HEK293 (cell line): ENCODE measurements around the gene MANSC4.

Experiments used
- CTCF ChIA-PET: fragments of 350-600 bp; formaldehyde crosslinking; extraction: SDS; loops from one replicate; lab custom pipeline; 2021; ENCODE audit warnings: antibody characterized with exemption; lab: Yijun Ruan, JAX
- POLR2A ChIA-PET: fragments of 300-600 bp; formaldehyde crosslinking; extraction: SDS; loops from one replicate; lab custom pipeline; 2020; ENCODE audit warnings: antibody characterized with exemption, inconsistent platforms; lab: Yijun Ruan, JAX
- H3K27ac ChIP-seq: fragments of 200-500 bp; sonication (Bioruptor generic); 2 replicates; pipeline ENCODE4 v1.5.1; 2014; ENCODE audit warnings: low read depth, low read length, control low read depth, inconsistent platforms; ENCODE audit errors: extremely low read depth
- H3K36me3 ChIP-seq, 2 experiments: fragments of 200-500 bp in 1 of 2; sonication (Bioruptor generic) in 1 of 2; 1 replicate in 1 of 2; 2 replicates in 1 of 2; pipeline ENCODE4 v1.5.1; 2014 to 2017; ENCODE audit warnings: inconsistent platforms in 2 of 2, low read length in 2 of 2; ENCODE audit not compliant: control insufficient read depth in 2 of 2, insufficient read depth in 1 of 2
- H3K4me1 ChIP-seq: fragments of 200-500 bp; sonication (Bioruptor generic); 2 replicates; pipeline ENCODE4 v1.5.1; 2014; ENCODE audit warnings: mild to moderate bottlenecking, low read length, inconsistent platforms; ENCODE audit not compliant: control insufficient read depth, insufficient read depth
- H3K4me3 ChIP-seq: 2 replicates; pipeline ENCODE4 v1.5.1; 2011; ENCODE audit warnings: low read depth, mild to moderate bottlenecking, control low read depth, low read length, moderate library complexity
- H3K9me3 ChIP-seq: fragments of 200-500 bp; sonication (Bioruptor generic); 2 replicates; pipeline ENCODE4 v1.5.1; 2014; ENCODE audit warnings: low read depth, low read length, inconsistent platforms; ENCODE audit not compliant: control insufficient read depth, insufficient read depth
- EGR2 ChIP-seq: fragments of 450-650 bp; formaldehyde crosslinking; IDR thresholded peaks from 2 replicates; pipeline ENCODE4 v1.5.1; 2016; ENCODE audit warnings: low read depth, missing biosample characterization, missing genetic modification characterization
- HOXD13 ChIP-seq: sonication (generic); formaldehyde crosslinking; IDR thresholded peaks from 2 replicates; pipeline ENCODE4 v1.8.0; 2022; ENCODE audit warnings: missing genetic modification reagents, borderline replicate concordance
- KLF1 ChIP-seq: fragments of 450-650 bp; formaldehyde crosslinking; IDR thresholded peaks from 2 replicates; pipeline ENCODE4 v1.5.1; 2016; ENCODE audit warnings: missing biosample characterization, missing genetic modification characterization
- SP7 ChIP-seq: fragments of 450-650 bp; formaldehyde crosslinking; IDR thresholded peaks from 2 replicates; pipeline ENCODE4 v1.5.1; 2016; ENCODE audit warnings: missing biosample characterization, missing genetic modification characterization
- TCF7L2 ChIP-seq: IDR thresholded peaks from 2 replicates; pipeline ENCODE4 v1.6.1; 2011; ENCODE audit warnings: low read depth, mild to moderate bottlenecking, inconsistent platforms, low read length, moderate library complexity, borderline replicate concordance
- ZBTB6 ChIP-seq: fragments of 450-650 bp; formaldehyde crosslinking; IDR thresholded peaks from 2 replicates; pipeline ENCODE4 v1.5.1; 2017; ENCODE audit warnings: missing biosample characterization, missing genetic modification characterization
- ZFP41 ChIP-seq: fragments of 450-650 bp; formaldehyde crosslinking; IDR thresholded peaks from 2 replicates; pipeline ENCODE4 v1.5.1; 2016; ENCODE audit warnings: missing biosample characterization, missing genetic modification characterization, borderline replicate concordance
- ZNF2 ChIP-seq: fragments of 450-650 bp; formaldehyde crosslinking; IDR thresholded peaks from 2 replicates; pipeline ENCODE4 v1.5.1; 2016; ENCODE audit warnings: missing biosample characterization, missing genetic modification characterization
- ZNF211 ChIP-seq: fragments of 450-650 bp; formaldehyde crosslinking; IDR thresholded peaks from 2 replicates; pipeline ENCODE4 v1.5.1; 2016; ENCODE audit warnings: low read depth, missing biosample characterization, missing genetic modification characterization
- ZNF214 ChIP-seq: fragments of 450-650 bp; formaldehyde crosslinking; IDR thresholded peaks from 2 replicates; pipeline ENCODE4 v1.5.1; 2017; ENCODE audit warnings: missing biosample characterization, mild to moderate bottlenecking, missing genetic modification characterization, borderline replicate concordance
- ZNF221 ChIP-seq: fragments of 450-650 bp; formaldehyde crosslinking; IDR thresholded peaks from 2 replicates; pipeline ENCODE4 v1.5.1; 2017; ENCODE audit warnings: missing biosample characterization, missing genetic modification characterization, borderline replicate concordance
- ZNF416 ChIP-seq: fragments of 450-650 bp; formaldehyde crosslinking; IDR thresholded peaks from 2 replicates; pipeline ENCODE4 v1.5.1; 2016; ENCODE audit warnings: missing biosample characterization, missing genetic modification characterization
- ZNF529 ChIP-seq: fragments of 450-650 bp; formaldehyde crosslinking; IDR thresholded peaks from 2 replicates; pipeline ENCODE4 v1.5.1; 2017; ENCODE audit warnings: missing genetic modification characterization, missing biosample characterization; ENCODE audit not compliant: insufficient replicate concordance
- ZNF555 ChIP-seq: fragments of 450-650 bp; formaldehyde crosslinking; conservative IDR thresholded peaks from 2 replicates; pipeline ENCODE4 v1.5.1; 2017; ENCODE audit warnings: missing biosample characterization, mild to moderate bottlenecking, missing genetic modification characterization, inconsistent platforms
- ZNF596 ChIP-seq: fragments of 450-650 bp; IDR thresholded peaks from 2 replicates; pipeline ENCODE4 v1.5.0; 2018; ENCODE audit warnings: missing biosample characterization, mild to moderate bottlenecking, missing genetic modification characterization, moderate library complexity
- ZNF776 ChIP-seq: fragments of 450-650 bp; formaldehyde crosslinking; IDR thresholded peaks from 2 replicates; pipeline ENCODE4 v1.5.0; 2017; ENCODE audit warnings: missing biosample characterization, missing genetic modification characterization, borderline replicate concordance
- ZSCAN5A ChIP-seq: fragments of 450-650 bp; formaldehyde crosslinking; IDR thresholded peaks from 2 replicates; pipeline ENCODE4 v1.5.1; 2016; ENCODE audit warnings: missing biosample characterization, missing genetic modification characterization
- TF ChIP-seq, protein P1 (sequence below): fragments of 450-650 bp; formaldehyde crosslinking; IDR thresholded peaks from 2 replicates; pipeline ENCODE4; 2016; ENCODE audit warnings: missing biosample characterization, missing genetic modification characterization
- TF ChIP-seq, protein P2 (sequence below): fragments of 450-650 bp; formaldehyde crosslinking; IDR thresholded peaks from 2 replicates; pipeline ENCODE4 v1.5.1; 2017; ENCODE audit warnings: missing biosample characterization, missing genetic modification characterization
- TF ChIP-seq, protein P3 (sequence below): fragments of 450-650 bp; formaldehyde crosslinking; IDR thresholded peaks from 2 replicates; pipeline ENCODE4 v1.5.1; 2016; ENCODE audit warnings: missing biosample characterization, missing genetic modification characterization

MANSC4 gene

GRCh38 chr12:27817766-27818165 lies 37.7 kb upstream of the MANSC4 start:
- H3K4me1 ChIP-seq, result no peaks in the 10 kb centered on the region
- H3K27ac ChIP-seq, result no peak overlapping the region
- TF ChIP-seq ZNF2 (tag by site-specific recombination), result no peak
- TF ChIP-seq, all 188 proteins: peak for 0
- ChIA-PET CTCF (no interaction called here), POLR2A (no interaction called here)
- Histone ChIP-seq H3K36me3 (no peaks in the 10 kb centered on the region), H3K4me3 (no peak overlapping the region), H3K9me3 (no peaks in the 10 kb centered on the region)

DNA sequence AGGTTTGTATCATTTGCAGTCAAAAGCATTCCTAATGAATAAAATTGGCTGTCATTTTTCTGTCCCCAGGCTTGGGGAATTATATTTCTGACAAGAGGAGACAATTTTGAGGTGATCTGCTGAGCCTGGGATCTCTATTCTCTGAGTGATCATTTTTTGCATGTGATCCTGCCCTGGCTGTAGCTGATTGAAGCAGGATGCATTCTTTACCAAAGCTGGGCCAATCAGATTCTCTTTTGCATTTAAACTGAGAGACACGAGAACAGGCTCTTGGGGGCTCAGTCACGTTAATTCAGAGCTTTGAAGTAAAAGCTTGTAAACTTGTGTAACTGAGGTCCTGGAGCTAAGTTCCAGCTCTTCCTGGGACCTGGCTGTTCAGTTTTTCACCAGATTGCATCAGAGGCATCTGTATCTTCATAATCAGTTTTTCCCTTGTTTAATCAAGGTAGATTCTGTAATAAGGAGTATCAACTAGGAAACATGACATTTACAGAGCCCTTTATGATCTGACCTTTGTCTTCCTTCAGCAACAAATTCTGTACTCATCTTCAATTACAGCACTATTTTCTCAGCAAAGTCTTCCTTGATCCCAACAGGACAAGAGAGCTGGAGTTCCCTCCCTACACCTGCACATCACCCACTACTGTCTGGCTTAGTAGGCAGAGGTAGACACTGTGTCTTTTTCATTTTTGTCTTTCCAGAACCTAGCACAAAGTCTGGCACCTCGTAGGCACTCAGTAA lies 35.0 kb upstream of the MANSC4 start:
- Histone ChIP-seq H3K4me1 (no peaks in the 10 kb centered on the region), H3K9me3 (no peaks in the 10 kb centered on the region), H3K36me3 (no peaks in the 10 kb centered on the region), H3K4me3 (no peak overlapping the region)
- CTCF ChIA-PET, result interaction anchor here (0.6 to 0.9 kb wide), 4 partner anchors 39 to 111 kb away, joined by 3 read pairs; no protein-coding TSS in a partner anchor
- TF ChIP-seq, protein P1, sequence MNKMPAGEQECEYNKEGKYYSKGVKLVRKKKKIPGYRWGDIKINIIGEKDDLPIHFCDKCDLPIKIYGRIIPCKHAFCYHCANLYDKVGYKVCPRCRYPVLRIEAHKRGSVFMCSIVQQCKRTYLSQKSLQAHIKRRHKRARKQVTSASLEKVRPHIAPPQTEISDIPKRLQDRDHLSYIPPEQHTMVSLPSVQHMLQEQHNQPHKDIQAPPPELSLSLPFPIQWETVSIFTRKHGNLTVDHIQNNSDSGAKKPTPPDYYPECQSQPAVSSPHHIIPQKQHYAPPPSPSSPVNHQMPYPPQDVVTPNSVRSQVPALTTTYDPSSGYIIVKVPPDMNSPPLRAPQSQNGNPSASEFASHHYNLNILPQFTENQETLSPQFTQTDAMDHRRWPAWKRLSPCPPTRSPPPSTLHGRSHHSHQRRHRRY, result no peak
- TF ChIP-seq ZBTB6, result peak; percentile 51; the same call in 1 of the 2 replicates
- TF ChIP-seq, all 188 proteins: peak for 1
- H3K27ac ChIP-seq, result no peak overlapping the region
- POLR2A ChIA-PET, result no interaction called here

GRCh38 chr12:27814411-27814810 lies 34.4 kb upstream of the MANSC4 start:
- ChIA-PET POLR2A (no interaction called here), CTCF (interaction anchor here (0.9 kb wide), 1 partner anchor 82 kb away, joined by 3 read pairs; no protein-coding TSS in a partner anchor)
- TF ChIP-seq TCF7L2 (no peak), ZFP41 (no peak), ZBTB6 (no peak), SP7 (tag by site-specific recombination) (no peak), ZNF211 (tag by site-specific recombination) (no peak), EGR2 (no peak), ZNF529 (tag by site-specific recombination) (no peak), ZNF555 (tag by site-specific recombination) (no peak), ZNF776 (tag by site-specific recombination) (no peak), KLF1 (no peak), ZNF596 (no peak), HOXD13 (CRISPR knock-in tag) (no peak), ZNF416 (tag by site-specific recombination) (no peak), ZNF214 (tag by site-specific recombination) (no peak), ZNF221 (no peak), ZSCAN5A (no peak)
- TF ChIP-seq, protein P2, sequence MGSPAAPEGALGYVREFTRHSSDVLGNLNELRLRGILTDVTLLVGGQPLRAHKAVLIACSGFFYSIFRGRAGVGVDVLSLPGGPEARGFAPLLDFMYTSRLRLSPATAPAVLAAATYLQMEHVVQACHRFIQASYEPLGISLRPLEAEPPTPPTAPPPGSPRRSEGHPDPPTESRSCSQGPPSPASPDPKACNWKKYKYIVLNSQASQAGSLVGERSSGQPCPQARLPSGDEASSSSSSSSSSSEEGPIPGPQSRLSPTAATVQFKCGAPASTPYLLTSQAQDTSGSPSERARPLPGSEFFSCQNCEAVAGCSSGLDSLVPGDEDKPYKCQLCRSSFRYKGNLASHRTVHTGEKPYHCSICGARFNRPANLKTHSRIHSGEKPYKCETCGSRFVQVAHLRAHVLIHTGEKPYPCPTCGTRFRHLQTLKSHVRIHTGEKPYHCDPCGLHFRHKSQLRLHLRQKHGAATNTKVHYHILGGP (tag by site-specific recombination), result no peak
- TF ChIP-seq, protein P3, sequence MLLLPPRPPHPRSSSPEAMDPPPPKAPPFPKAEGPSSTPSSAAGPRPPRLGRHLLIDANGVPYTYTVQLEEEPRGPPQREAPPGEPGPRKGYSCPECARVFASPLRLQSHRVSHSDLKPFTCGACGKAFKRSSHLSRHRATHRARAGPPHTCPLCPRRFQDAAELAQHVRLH (tag by site-specific recombination), result no peak
- TF ChIP-seq, all 188 proteins: peak for 0
- no peak overlapping the region for H3K27ac ChIP-seq
- H3K4me1 ChIP-seq, result no peaks in the 10 kb centered on the region
- H3K4me3 ChIP-seq, result no peak overlapping the region
- H3K9me3 ChIP-seq, result no peaks in the 10 kb centered on the region
- H3K36me3 ChIP-seq, result no peaks in the 10 kb centered on the region
